NK-92 treated with Interleukin-12 subunit alpha and Interleukin-12 subunit beta, amount 100 ng/mL, for 24 hours (cell line): ENCODE data around the gene FSTL4.

ENCODE experiments used
- DNase-seq: peaks from one replicate; lab custom pipeline; 2025; lab: John Stamatoyannopoulos, UW

Gene FSTL4

GRCh38 chr5:133426264-133426663, 186.1 kb downstream of the FSTL4 start:
- DNase-seq: no peak

GRCh38 chr5:133425764-133426163, 186.6 kb downstream of the FSTL4 start:
- no peak for DNase-seq

GRCh38 chr5:133425222-133425621, 187.1 kb downstream of the FSTL4 start:
- no peak for DNase-seq

GRCh38 chr5:133423618-133424282, 188.6 kb downstream of the FSTL4 start:
- peak; percentile 39 for DNase-seq

- DNase-seq: no peak
Observed at GRCh38 chr5:133423011-133423617, 189.2 kb downstream of the FSTL4 start.

GRCh38 chr5:133421806-133422205, 190.5 kb downstream of the FSTL4 start:
- DNase-seq: no peak

GRCh38 chr5:133421394-133421793, 190.9 kb downstream of the FSTL4 start:
- no peak for DNase-seq

GRCh38 chr5:133420440-133421301, 191.7 kb downstream of the FSTL4 start:
- no peak for DNase-seq

- DNase-seq: no peak
Observed at GRCh38 chr5:133415906-133416305, 196.4 kb downstream of the FSTL4 start.

- DNase-seq: no peak
Observed at GRCh38 chr5:133415506-133415905, 196.8 kb downstream of the FSTL4 start.

GRCh38 chr5:133412661-133413060, 199.7 kb downstream of the FSTL4 start:
- DNase-seq: no peak

- DNase-seq: no peak
Observed at GRCh38 chr5:133410335-133410828, 202.0 kb downstream of the FSTL4 start.

GRCh38 chr5:133409210-133409674, 203.1 kb downstream of the FSTL4 start:
- DNase-seq: no peak

GRCh38 chr5:133408322-133408721, 204.0 kb downstream of the FSTL4 start:
- DNase-seq: no peak

- no peak for DNase-seq
Observed at GRCh38 chr5:133406977-133407632, 205.2 kb downstream of the FSTL4 start.

GRCh38 chr5:133406208-133406976, 205.9 kb downstream of the FSTL4 start:
- DNase-seq: no peak

GRCh38 chr5:133405275-133406034, 206.9 kb downstream of the FSTL4 start:
- DNase-seq: no peak

- no peak for DNase-seq
Observed at GRCh38 chr5:133404724-133405123, 207.6 kb downstream of the FSTL4 start.

- no peak for DNase-seq
Observed at GRCh38 chr5:133403741-133404364, 208.5 kb downstream of the FSTL4 start.

- no peak for DNase-seq
Observed at GRCh38 chr5:133402775-133403174, 209.6 kb downstream of the FSTL4 start.
